Nasal cavity respiratory epithelium epithelial cell of viscerocranial mucosa (primary cell): Measurements from ENCODE around the gene P3H1. TPM values are rescaled to one million over a fixed set of nuclear protein-coding genes. Genes with fewer than 3 reads are reported as not detected.

ENCODE experiments used
- total RNA-seq: library from RNA; depleted of rRNA; stranded (reverse); fragments of >200 nt; gene quantifications from 2 replicates; pipeline ENCODE4 v1.2.3, GENCODE V29; 2014

The P3H1 gene, protein sequence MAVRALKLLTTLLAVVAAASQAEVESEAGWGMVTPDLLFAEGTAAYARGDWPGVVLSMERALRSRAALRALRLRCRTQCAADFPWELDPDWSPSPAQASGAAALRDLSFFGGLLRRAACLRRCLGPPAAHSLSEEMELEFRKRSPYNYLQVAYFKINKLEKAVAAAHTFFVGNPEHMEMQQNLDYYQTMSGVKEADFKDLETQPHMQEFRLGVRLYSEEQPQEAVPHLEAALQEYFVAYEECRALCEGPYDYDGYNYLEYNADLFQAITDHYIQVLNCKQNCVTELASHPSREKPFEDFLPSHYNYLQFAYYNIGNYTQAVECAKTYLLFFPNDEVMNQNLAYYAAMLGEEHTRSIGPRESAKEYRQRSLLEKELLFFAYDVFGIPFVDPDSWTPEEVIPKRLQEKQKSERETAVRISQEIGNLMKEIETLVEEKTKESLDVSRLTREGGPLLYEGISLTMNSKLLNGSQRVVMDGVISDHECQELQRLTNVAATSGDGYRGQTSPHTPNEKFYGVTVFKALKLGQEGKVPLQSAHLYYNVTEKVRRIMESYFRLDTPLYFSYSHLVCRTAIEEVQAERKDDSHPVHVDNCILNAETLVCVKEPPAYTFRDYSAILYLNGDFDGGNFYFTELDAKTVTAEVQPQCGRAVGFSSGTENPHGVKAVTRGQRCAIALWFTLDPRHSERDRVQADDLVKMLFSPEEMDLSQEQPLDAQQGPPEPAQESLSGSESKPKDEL
- 16.1 and 26.2 TPM in 2 replicates for total RNA-seq

DNA sequence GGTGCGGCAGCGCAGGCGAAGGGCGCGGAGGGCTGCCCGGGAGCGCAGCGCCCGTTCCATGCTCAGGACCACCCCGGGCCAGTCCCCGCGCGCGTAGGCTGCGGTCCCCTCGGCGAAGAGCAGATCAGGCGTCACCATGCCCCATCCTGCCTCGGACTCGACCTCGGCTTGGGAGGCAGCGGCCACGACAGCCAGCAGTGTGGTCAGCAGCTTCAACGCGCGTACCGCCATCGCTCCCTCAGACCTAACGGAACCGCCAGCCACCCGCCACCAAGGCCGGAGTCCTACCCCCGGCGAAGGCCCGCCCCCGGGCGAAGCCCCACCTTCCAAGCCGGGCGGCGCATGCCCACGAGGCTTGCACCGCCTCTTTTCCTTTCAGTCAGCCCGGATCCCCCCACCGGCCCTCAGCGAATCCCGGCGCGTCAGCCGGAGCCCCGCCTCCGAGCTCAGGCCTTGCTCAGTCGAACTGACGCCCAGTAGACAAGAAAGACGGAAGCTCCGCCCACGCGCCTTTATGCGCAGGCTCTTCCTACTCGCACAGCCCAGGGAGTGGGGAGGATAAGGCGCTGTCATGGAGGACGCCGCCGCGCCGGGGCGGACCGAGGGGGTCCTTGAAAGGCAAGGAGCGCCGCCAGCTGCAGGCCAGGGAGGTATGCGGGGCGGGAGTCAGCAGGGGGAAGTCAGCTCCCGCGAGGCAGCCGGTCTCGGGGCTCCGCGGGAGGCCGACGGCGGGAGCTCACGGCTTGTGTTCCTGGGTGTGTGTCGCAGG is at the start of gene P3H1, which contains the start of gene C1orf50:
P3H1 (minus strand) TSS at position 288 of the 769 bp plus-strand sequence; CDS start at position 231, 57 bp downstream.
C1orf50 (plus strand) TSS at position 509 of the 769 bp plus-strand sequence; CDS start at position 572, 63 bp downstream.

DNA sequence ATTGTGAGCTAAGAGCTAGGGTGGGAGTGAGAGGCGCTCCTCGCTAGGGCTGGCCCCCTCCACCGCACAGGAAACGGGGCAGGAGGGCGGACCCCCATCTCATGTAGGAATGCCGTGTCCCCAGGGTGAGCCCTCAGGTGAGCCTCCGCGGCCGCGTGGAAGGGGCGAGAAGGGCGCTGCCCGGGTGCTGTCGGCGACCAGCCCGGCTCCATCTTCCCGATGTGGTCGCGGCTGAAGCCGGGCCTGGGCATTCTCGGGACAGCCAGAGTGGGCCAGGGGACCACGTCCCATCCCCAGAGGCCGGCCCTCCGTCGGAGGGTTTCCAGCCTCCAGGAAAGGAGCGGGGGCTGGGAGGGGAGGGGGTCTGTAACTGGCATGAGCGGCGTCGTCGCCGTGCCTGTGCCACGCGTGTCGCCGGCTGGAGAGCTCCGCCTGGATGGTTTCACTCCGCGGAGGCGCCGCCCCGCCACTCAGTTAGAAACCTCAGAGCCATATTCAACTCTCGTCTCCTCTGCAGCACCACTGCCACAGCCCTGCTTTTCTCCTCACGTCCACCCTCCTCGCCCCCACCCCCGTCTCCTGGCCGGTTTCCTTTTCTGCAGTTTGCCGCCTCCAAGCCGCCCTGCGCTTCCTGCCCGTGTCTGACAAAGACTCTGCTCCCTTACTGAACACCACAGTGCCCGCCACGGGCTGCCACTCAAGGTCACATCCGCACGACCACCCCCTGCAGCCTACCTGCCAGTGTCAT is 18.3 kb upstream of the P3H1 start, which contains the start of gene TMEM269:
TMEM269 (plus strand) TSS at position 46 of the 748 bp plus-strand sequence. CDS start 4,903 bp downstream, outside the sequence.

DNA sequence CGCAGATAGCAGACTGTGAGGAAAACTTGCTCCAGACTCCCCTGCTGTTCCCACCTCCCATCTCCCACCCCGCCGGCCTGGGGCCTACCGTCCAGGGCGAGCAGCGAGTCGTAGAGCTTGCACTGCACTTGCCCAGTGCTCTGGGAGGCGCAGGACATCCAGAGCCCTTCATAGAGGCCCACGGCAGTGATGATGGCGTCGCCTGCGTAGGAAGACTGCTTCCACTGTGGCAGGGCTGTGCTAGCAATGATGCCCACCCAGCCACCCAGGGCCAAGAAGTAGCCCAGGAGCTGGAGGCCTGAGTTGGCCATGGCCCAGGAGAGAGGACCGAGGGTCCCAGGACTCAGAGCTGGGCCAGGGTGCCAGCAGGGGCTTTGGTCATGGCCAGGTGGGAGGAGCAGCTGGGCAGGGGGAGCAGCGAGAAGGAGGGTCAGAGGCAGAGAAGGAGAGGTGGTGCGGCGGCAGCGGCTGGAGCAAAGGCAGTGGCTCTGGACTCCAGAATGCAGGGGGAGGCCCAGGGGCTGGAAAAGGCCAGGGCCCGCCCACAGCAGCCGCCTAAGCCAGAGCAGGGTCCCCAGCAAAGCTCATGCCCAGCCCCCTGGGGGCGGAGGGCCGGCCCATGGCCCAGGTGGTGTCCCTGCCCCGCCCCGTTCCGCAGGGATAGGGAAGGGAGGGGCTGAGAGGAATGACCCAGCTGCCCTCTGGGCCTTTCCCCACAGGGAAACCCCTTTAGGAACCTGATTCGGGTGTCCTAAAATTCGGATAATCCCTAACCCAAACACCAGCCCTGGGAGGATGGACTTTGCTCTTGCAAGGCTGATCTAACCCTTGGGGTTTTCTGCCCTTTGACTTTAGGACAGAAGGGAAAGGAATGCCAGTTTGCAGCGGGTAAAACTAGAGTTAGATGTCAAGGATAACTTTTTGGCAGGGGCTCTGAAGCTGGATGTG is 26.8 kb downstream of the P3H1 start, which contains the start of gene CLDN19:
CLDN19 (minus strand) TSS at position 484 of the 948 bp plus-strand sequence; CDS start at position 311, 173 bp downstream.

Other genes with a start within 250 kb of the P3H1 start
- 20.5 and 28.7 TPM in 2 replicates for gene PPIH, start 108.6 kb downstream of the P3H1 start, total RNA-seq
- 832 and 1,240 TPM in 2 replicates for gene YBX1, start 84.6 kb downstream of the P3H1 start, total RNA-seq
- gene CLDN19, start 26.8 kb downstream of the P3H1 start, total RNA-seq: 0.07 TPM in 1 of 2 replicates, not detected in the other
- 4.4 and 4.6 TPM in 2 replicates for gene C1orf50, start 221 bp upstream of the P3H1 start, total RNA-seq
- gene TMEM269, start 18.0 kb upstream of the P3H1 start, total RNA-seq: 0.07 and 0.34 TPM in 2 replicates
- 5.8 and 6.4 TPM in 2 replicates for gene ERMAP, start 50.1 kb upstream of the P3H1 start, total RNA-seq
- gene SVBP, start 50.4 kb upstream of the P3H1 start, total RNA-seq: 10.7 and 19.8 TPM in 2 replicates
- 4.4 and 7.7 TPM in 2 replicates for gene ZNF691, start 79.6 kb upstream of the P3H1 start, total RNA-seq
- gene SLC2A1, start 191.8 kb upstream of the P3H1 start, total RNA-seq: 757 and 2,909 TPM in 2 replicates